Endothelial cell of umbilical vein (primary cell): ENCODE data around the gene PRLHR.
A peak's percentile ranks its signal among the peaks of the same experiment; 100 is the strongest.

Experiments used
- MYC ChIP-seq: IDR thresholded peaks from one replicate; pipeline ENCODE4 v1.6.1; 2011; ENCODE audit warnings: mild to moderate bottlenecking, low read depth, low read length
- POLR2A ChIP-seq: IDR thresholded peaks from 2 replicates; pipeline ENCODE4 v1.6.1; 2012; ENCODE audit warnings: low read depth, mild to moderate bottlenecking, control low read depth, low read length
- POLR2AphosphoS5 ChIP-seq: IDR thresholded peaks from 2 replicates; pipeline ENCODE4 v1.6.1; 2012; ENCODE audit warnings: low read depth, mild to moderate bottlenecking, control low read depth, low read length, moderate library complexity; ENCODE audit not compliant: insufficient read depth
- TF ChIP-seq, protein P1 (sequence below), 2 donors: IDR thresholded peaks; 1 replicate in 1 of 2; 2 replicates in 1 of 2; pipeline ENCODE4 v1.5.1; 2011; ENCODE audit warnings: low read length in 2 of 2, mild to moderate bottlenecking in 2 of 2, moderate library complexity in 2 of 2, control low read depth in 1 of 2, inconsistent platforms in 1 of 2, low read depth in 1 of 2; ENCODE audit not compliant: insufficient read depth in 1 of 2; ENCODE audit errors: extremely low read depth in 1 of 2
- TF ChIP-seq, protein P2 (sequence below): IDR thresholded peaks from 2 replicates; pipeline ENCODE4 v1.6.1; 2011; ENCODE audit not compliant: insufficient read depth, insufficient read length

DNA sequence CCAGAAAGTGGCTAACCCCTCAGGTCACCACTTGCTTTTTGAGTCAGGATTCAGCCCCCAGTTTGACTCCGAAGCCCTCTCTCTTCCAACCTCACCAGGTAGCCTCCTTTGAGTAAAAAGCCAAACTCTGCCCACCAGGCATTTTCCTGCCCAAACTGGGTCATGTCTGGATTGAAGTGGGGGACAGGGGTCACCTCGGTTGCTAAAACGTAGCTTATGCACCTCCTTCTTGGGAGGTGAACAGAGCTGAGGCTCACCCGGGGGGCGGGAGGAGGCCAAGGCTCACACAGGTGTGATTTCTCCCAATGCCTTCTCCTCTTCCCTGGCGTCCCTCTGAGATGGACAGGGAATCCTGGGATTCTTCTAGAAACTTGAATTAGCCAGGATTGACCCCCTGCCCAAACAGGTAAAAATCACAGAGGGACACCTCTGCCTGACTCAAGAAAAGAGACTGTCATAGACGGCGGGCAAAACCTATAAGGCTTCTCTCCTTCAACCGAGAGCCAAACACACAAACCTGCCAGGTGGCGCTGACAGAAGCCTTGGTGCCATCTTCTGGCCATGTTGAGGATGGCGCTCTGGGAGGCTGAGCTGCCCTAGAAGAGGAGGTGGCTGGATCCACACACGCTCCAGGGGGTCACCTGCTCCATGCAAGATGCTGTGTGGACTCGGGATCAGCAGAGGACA lies 51.6 kb downstream of the PRLHR start:
- TF ChIP-seq POLR2A, result no peak
- TF ChIP-seq, protein P1, sequence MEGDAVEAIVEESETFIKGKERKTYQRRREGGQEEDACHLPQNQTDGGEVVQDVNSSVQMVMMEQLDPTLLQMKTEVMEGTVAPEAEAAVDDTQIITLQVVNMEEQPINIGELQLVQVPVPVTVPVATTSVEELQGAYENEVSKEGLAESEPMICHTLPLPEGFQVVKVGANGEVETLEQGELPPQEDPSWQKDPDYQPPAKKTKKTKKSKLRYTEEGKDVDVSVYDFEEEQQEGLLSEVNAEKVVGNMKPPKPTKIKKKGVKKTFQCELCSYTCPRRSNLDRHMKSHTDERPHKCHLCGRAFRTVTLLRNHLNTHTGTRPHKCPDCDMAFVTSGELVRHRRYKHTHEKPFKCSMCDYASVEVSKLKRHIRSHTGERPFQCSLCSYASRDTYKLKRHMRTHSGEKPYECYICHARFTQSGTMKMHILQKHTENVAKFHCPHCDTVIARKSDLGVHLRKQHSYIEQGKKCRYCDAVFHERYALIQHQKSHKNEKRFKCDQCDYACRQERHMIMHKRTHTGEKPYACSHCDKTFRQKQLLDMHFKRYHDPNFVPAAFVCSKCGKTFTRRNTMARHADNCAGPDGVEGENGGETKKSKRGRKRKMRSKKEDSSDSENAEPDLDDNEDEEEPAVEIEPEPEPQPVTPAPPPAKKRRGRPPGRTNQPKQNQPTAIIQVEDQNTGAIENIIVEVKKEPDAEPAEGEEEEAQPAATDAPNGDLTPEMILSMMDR (IDR thresholded peaks at IDR 0.05; ENCODE audit: extremely low read depth in 1 of 2, insufficient read depth in 1 of 2, low read depth in 1 of 2, low read length in 2 of 2), result peak; percentile 26 to 56
- TF ChIP-seq, protein P2, sequence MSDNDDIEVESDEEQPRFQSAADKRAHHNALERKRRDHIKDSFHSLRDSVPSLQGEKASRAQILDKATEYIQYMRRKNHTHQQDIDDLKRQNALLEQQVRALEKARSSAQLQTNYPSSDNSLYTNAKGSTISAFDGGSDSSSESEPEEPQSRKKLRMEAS, result no peak
- TF ChIP-seq MYC, result no peak
- TF ChIP-seq POLR2AphosphoS5, result no peak
